Duodenal mucosa (tissue), 2 donors: ENCODE measurements around the gene HOTAIR.
A peak's percentile ranks its signal among the peaks of the same experiment; 100 is the strongest.

ENCODE experiments used
- H3K27ac ChIP-seq: one replicate; pipeline ENCODE4 v1.7.0; 2013; ENCODE audit warnings: low read depth, low read length
- H3K27me3 ChIP-seq, 2 donors: one replicate each; pipeline ENCODE4 v1.7.0; 2013; ENCODE audit warnings: low read length in 2 of 2, control low read depth in 1 of 2; ENCODE audit not compliant: insufficient read depth in 2 of 2, control insufficient read depth in 1 of 2
- H3K36me3 ChIP-seq, 2 donors: one replicate each; pipeline ENCODE4 v1.7.0; 2013; ENCODE audit warnings: low read length in 2 of 2, control low read depth in 1 of 2; ENCODE audit not compliant: insufficient read depth in 2 of 2, control insufficient read depth in 1 of 2
- H3K4me1 ChIP-seq, 2 donors: one replicate each; pipeline ENCODE4 v1.7.0; 2013; ENCODE audit warnings: low read length in 2 of 2, control low read depth in 1 of 2; ENCODE audit not compliant: insufficient read depth in 2 of 2, control insufficient read depth in 1 of 2
- H3K4me3 ChIP-seq, 2 donors: one replicate each; pipeline ENCODE4 v1.7.0; 2013; ENCODE audit warnings: low read length in 2 of 2, low read depth in 1 of 2
- H3K9ac ChIP-seq, 2 donors: one replicate each; pipeline ENCODE4 v1.7.0; 2013; ENCODE audit warnings: low read length in 2 of 2, low read depth in 1 of 2
- H3K9me3 ChIP-seq, 2 donors: one replicate each; pipeline ENCODE4 v1.7.0; 2013; ENCODE audit warnings: low read length in 2 of 2, control low read depth in 1 of 2; ENCODE audit not compliant: control insufficient read depth in 1 of 2

The HOTAIR gene

DNA sequence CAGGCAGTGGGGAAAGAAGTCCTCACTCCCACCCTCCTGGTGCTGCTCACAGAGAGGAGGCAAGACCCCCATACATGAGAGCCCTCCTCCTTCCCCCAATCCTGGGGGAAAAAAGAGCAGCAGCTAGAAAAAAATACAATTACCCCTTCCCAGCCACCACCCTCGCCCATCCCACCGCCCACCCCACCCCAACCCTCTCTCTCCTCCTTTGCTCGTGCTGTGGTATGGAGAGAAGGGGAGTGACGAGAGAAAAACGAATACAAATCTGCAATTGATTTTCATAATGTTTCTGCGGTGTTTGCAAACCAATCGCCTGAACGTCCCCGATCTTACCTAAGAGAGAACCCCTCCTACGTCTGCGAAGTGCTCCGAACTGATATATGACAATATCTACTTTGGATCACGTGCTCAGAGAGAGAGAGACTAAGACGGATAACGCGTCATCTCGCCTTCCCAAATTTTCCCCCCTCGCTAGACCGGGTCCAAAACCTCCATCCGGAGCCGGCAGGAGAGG, 2.0 kb downstream of the HOTAIR start, which contains the start of gene HOXC11:
HOXC11 (plus strand) TSS at position 405 of the 514 bp plus-strand sequence. CDS start 116 bp downstream, outside the sequence.
- no peaks in the 10 kb centered on the region for H3K36me3 ChIP-seq
- H3K9ac ChIP-seq, result no peak within 1 kb of the TSS
- H3K27me3 ChIP-seq, result peaks cover 77 to 97% of the 10 kb centered on the region in 2 donors
- no peak within 1 kb of the TSS for H3K27ac ChIP-seq
- H3K4me3 ChIP-seq, result peak within 1 kb of the TSS in 1 of 2 donors; percentile 28
- H3K4me1 ChIP-seq, result peaks cover 1 to 17% of the 10 kb centered on the region in 2 donors
- no peaks in the 10 kb centered on the region for H3K9me3 ChIP-seq

DNA sequence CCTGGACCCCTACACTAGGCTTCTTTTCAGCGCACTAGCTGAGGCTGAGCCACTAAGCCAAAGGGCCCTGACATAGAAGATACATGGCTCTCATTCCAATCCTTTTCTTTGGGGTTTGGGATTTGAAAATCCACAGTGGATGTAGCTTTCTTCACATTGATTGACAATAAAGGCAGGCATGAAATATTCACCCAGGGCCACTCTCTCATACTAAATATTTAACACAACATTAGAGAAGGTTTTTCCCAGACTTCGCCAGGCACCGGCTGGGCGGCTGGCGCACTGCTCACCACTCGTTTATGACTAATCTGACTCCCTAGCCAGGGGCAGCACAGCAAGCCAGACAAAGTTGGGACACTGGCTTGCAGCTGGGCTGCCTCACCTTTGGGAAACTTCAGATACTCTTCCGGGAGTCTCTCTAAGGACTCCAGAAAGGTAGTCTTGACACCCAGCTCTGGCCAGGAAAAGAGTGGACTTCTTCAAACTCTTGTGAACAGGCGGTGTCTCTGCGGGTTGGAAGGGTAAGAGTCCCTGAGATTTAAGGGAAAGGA, 2.5 kb downstream of the HOTAIR start:
- H3K9ac ChIP-seq, result no peak overlapping the region
- H3K27me3 ChIP-seq, result peaks cover 81 to 97% of the 10 kb centered on the region in 2 donors
- H3K9me3 ChIP-seq, result no peaks in the 10 kb centered on the region
- no peaks in the 10 kb centered on the region for H3K36me3 ChIP-seq
- H3K27ac ChIP-seq, result no peak overlapping the region
- H3K4me1 ChIP-seq, result peaks cover 0 to 16% of the 10 kb centered on the region in 2 donors
- H3K4me3 ChIP-seq, result no peak overlapping the region

DNA sequence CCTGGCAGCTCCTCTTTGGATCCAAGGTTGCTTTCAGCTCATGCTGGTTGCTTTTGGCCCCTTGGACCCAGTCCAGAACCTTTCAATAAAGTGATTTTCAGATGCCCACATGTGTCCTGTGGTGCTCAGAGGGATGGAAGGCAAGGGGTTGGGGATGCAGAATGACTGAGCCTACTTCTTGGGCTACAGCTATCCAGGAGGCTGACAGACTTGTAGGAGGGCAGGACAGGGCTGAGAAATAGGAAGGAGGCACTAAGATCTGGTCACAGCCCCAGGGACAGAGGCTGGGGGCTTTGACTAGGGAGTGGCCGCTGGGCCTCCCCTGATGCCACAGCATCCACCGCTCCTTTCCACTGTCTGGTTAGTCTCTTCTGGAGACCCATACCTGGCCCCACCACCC, 3.1 kb downstream of the HOTAIR start:
- Histone ChIP-seq H3K27ac (no peak overlapping the region), H3K27me3 (peaks cover 83 to 97% of the 10 kb centered on the region in 2 donors), H3K9ac (no peak overlapping the region), H3K4me3 (no peak overlapping the region), H3K4me1 (peaks cover 0 to 16% of the 10 kb centered on the region in 2 donors), H3K9me3 (no peaks in the 10 kb centered on the region), H3K36me3 (no peaks in the 10 kb centered on the region)

GRCh38 chr12:53971129-53971528, 3.6 kb downstream of the HOTAIR start:
- no peak overlapping the region for H3K4me3 ChIP-seq
- no peak overlapping the region for H3K27ac ChIP-seq
- H3K36me3 ChIP-seq, result no peaks in the 10 kb centered on the region
- H3K9me3 ChIP-seq, result no peaks in the 10 kb centered on the region
- H3K9ac ChIP-seq, result no peak overlapping the region
- peaks cover 84 to 97% of the 10 kb centered on the region in 2 donors for H3K27me3 ChIP-seq
- peaks cover 0 to 16% of the 10 kb centered on the region in 2 donors for H3K4me1 ChIP-seq

DNA sequence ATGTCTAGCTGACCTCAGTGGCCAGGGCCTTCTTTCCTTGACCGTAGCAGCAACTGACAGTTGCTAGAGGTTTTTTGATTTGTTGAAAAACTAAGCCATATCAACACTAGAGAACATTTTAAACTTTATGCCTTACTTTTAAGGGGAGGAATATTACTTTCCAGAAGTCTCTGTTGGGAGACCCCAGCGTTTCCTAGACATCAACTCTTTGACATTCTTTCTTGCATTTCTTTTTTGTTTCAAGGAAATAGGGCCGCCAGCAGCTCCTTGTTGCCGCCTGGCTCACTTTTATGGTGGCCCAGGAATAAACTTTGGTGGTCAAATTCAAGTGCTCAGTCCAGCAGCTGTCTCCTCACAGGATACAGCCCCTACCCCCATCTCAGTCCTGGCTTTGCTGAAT, 4.3 kb downstream of the HOTAIR start:
- no peak overlapping the region for H3K4me3 ChIP-seq
- H3K9me3 ChIP-seq, result no peaks in the 10 kb centered on the region
- H3K9ac ChIP-seq, result no peak overlapping the region
- H3K36me3 ChIP-seq, result no peaks in the 10 kb centered on the region
- H3K4me1 ChIP-seq, result peaks cover 0 to 10% of the 10 kb centered on the region in 2 donors
- H3K27me3 ChIP-seq, result peaks cover 83 to 97% of the 10 kb centered on the region in 2 donors
- no peak overlapping the region for H3K27ac ChIP-seq

DNA sequence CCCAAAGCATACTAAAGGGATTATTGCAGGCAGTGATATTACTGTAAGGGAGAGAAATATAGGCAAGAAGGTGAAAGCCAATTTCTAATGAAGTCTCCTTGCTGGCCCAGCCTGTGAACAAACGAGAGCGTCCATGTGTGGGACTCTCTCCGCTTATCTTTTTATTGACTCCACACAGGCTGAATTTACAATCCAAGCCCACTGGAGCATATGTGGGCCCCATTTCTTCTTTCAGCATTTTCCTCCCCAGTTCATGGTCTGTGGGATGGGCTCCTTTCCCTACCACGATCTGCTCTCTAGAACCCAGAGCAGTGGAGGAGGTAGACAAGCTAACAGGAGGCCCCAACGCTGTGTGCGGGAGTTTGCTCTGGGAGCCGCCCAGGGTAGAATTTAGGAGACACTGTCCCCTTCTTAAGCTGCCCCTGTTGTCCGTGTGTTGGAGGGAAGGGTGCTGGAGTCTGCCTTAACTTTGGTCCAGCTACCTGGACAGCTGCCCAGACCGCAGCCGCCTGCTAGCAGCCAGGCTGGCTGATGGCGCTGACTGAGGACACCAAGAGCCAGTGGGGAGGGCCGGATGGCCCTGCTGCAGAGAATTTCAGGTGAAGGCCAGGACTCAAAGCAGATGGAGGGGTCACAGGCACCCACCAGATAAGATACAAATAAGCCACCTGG, 5.0 kb downstream of the HOTAIR start:
- no peaks in the 10 kb centered on the region for H3K9me3 ChIP-seq
- peaks cover 0 to 8% of the 10 kb centered on the region in 2 donors for H3K4me1 ChIP-seq

GRCh38 chr12:53968214-53969127, 6.3 kb downstream of the HOTAIR start:
- Histone ChIP-seq H3K27me3 (peaks cover 96 to 100% of the 10 kb centered on the region in 2 donors), H3K4me1 (peaks cover 4 to 11% of the 10 kb centered on the region in 2 donors), H3K4me3 (no peak overlapping the region), H3K27ac (no peak overlapping the region), H3K9me3 (no peaks in the 10 kb centered on the region), H3K9ac (no peak overlapping the region), H3K36me3 (no peaks in the 10 kb centered on the region)

More for the DNA sequence above, 5.0 kb downstream of the HOTAIR start:
- Histone ChIP-seq H3K27me3 (peaks cover 89 to 98% of the 10 kb centered on the region in 2 donors), H3K27ac (no peak overlapping the region), H3K36me3 (no peaks in the 10 kb centered on the region), H3K4me3 (no peak overlapping the region), H3K9ac (no peak overlapping the region)

DNA sequence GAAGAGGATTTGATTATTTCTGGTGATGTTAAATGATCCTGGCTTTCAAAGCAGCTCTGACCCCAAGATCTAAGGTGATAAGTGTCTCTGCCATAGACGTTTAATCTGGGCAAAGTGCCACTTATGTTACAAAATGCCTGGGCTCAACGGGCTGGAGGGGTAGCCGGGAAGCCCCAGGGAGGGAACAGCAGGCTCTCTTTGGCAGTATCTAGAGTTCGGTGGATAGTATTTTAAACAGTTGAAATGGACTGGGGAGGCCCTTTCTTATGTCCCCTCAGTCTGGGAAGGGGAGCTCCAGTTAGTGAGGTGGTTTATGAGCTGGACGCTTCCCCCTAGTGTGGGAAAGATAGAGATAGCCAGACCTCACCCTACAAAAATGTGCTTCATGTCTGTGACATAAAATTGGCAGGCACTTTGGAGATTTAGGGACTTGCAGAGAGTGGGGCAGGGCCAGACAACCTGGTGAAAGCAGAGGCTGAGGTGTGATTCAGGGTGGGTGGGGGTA, 7.3 kb downstream of the HOTAIR start:
- Histone ChIP-seq H3K9me3 (no peaks in the 10 kb centered on the region), H3K36me3 (no peaks in the 10 kb centered on the region), H3K9ac (no peak overlapping the region), H3K4me1 (peaks cover 4% of the 10 kb centered on the region in 2 donors), H3K27ac (no peak overlapping the region), H3K27me3 (peaks cover 96 to 100% of the 10 kb centered on the region in 2 donors), H3K4me3 (no peak overlapping the region)

DNA sequence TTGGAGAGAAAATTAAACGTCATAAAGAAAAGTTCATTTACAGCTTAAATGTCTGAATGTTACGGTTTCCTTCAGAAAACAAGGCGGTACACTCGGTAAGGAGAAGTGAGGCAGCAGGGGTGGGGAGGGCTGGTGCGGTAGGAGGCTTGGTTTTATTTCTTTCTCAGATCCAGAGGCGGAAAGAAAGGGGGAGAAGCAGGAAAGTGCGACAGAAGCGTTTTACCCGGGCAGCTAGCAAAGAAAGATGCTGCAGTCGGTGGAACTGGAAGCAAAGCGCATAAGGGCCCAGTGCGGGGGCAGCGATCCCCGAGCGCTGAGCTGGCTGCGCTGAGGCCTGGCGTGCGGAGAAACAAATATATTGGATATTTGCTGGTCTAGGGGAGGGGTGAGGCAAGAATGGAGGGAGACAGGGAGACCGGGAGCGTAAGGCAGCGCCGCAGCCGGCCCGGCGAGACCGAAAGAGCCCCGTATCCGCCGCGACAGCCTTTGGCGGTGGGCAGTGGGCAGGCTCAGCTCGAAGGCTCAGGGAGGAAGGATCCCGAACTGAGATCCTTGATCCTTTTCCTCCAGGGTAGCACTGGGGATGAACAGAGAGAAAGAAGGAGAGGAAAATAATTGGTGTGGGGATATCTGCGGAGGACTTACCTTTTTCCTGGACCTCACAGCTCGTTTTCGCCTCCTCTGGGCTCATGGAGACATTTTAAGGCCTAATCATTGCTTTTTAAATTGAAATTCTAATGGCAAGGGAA, 8.2 kb downstream of the HOTAIR start:
- Histone ChIP-seq H3K4me1 (peaks cover 4% of the 10 kb centered on the region in 2 donors), H3K27ac (no peak overlapping the region), H3K9ac (no peak overlapping the region), H3K36me3 (no peaks in the 10 kb centered on the region), H3K27me3 (peaks cover 96 to 100% of the 10 kb centered on the region in 2 donors), H3K9me3 (no peaks in the 10 kb centered on the region), H3K4me3 (no peak overlapping the region)
